Measurements from ENCODE around the gene PCDHA1.

Gene PCDHA1

DNA sequence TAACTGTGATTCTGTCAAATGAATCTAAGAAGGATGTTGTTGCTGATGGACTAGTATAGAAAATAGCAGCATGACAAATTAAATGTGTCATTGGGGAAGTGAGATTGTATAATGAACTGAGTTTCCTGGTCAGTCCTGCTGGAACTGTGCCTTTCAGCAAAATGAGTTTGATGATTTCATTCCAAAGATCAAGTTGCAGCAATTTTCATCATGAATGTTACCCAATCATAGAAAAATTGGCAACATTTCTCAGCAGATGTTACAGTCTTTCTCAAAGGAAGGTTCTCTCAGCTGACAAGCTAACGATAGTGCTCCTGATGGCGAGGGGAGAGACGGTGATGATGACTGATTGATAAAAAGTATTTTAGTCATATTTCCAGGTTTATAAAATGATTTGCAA is 191.1 kb downstream of the PCDHA1 start:
- TF ChIP-seq, protein P1, sequence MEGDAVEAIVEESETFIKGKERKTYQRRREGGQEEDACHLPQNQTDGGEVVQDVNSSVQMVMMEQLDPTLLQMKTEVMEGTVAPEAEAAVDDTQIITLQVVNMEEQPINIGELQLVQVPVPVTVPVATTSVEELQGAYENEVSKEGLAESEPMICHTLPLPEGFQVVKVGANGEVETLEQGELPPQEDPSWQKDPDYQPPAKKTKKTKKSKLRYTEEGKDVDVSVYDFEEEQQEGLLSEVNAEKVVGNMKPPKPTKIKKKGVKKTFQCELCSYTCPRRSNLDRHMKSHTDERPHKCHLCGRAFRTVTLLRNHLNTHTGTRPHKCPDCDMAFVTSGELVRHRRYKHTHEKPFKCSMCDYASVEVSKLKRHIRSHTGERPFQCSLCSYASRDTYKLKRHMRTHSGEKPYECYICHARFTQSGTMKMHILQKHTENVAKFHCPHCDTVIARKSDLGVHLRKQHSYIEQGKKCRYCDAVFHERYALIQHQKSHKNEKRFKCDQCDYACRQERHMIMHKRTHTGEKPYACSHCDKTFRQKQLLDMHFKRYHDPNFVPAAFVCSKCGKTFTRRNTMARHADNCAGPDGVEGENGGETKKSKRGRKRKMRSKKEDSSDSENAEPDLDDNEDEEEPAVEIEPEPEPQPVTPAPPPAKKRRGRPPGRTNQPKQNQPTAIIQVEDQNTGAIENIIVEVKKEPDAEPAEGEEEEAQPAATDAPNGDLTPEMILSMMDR (IDR thresholded peaks at IDR 0.05; ENCODE audit: low read depth, low read length, poor library complexity, severe bottlenecking) = no peak
- TF ChIP-seq EZH2phosphoT487 (IDR thresholded peaks at IDR 0.05; ENCODE audit: borderline replicate concordance, low read length) = no peak
- H3K9me3 ChIP-seq (ENCODE audit: control insufficient read depth, insufficient read depth, low read length) = no peaks in the 10 kb centered on the region
- H3K79me2 ChIP-seq (ENCODE audit: control insufficient read depth, low read length) = no peaks in the 10 kb centered on the region
- no peak overlapping the region for H3K27ac ChIP-seq (ENCODE audit: low read depth, low read length)
- H3K4me1 ChIP-seq (ENCODE audit: control insufficient read depth, low read length) = no peaks in the 10 kb centered on the region
- no peaks in the 10 kb centered on the region for H3K27me3 ChIP-seq (ENCODE audit: control insufficient read depth, low read length)
- no peaks in the 10 kb centered on the region for H3F3A ChIP-seq (ENCODE audit: control insufficient read depth, insufficient read depth)
- no peak overlapping the region for H3K4me2 ChIP-seq (ENCODE audit: low read length)
- H3K4me3 ChIP-seq (ENCODE audit: low read length) = no peak overlapping the region
- H3K9me2 ChIP-seq (replicated peaks; ENCODE audit: control insufficient read depth, low read length) = no peaks in the 10 kb centered on the region
- no peaks in the 10 kb centered on the region for H4K20me1 ChIP-seq (ENCODE audit: control insufficient read depth, insufficient read depth, low read depth, low read length)
- no peaks in the 10 kb centered on the region for H3K36me3 ChIP-seq (ENCODE audit: control insufficient read depth, low read length)

DNA sequence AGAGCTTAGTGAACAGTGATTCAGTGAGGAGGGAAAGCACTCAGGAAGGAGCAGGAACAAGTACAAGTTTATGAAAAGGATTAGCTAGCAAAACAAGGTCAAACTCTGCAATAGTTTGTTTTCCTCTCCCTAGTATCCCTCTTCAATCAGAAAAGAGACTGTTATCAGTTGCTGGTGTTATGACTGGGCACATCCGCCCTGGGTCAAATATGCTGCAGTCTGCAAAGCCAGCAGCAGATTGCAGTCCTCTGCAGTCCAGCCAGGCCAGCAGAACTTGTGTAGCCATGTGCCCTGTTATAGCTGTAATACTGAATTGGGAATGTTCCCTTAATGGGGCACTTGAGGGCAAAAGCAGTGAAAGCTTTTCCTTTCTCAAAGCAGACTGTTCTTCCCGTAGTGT is 192.3 kb downstream of the PCDHA1 start:
- Histone ChIP-seq H3F3A (ENCODE audit: control insufficient read depth, insufficient read depth) (no peaks in the 10 kb centered on the region), H3K27me3 (ENCODE audit: control insufficient read depth, low read length) (no peaks in the 10 kb centered on the region), H3K9me3 (ENCODE audit: control insufficient read depth, insufficient read depth, low read length) (no peaks in the 10 kb centered on the region), H3K4me2 (ENCODE audit: low read length) (no peak overlapping the region), H3K9me2 (replicated peaks; ENCODE audit: control insufficient read depth, low read length) (no peaks in the 10 kb centered on the region), H3K4me1 (ENCODE audit: control insufficient read depth, low read length) (no peaks in the 10 kb centered on the region), H3K27ac (ENCODE audit: low read depth, low read length) (no peak overlapping the region), H3K79me2 (ENCODE audit: control insufficient read depth, low read length) (no peaks in the 10 kb centered on the region), H4K20me1 (ENCODE audit: control insufficient read depth, insufficient read depth, low read depth, low read length) (no peaks in the 10 kb centered on the region), H3K4me3 (ENCODE audit: low read length) (no peak overlapping the region), H3K36me3 (ENCODE audit: control insufficient read depth, low read length) (no peaks in the 10 kb centered on the region)
- no peak for TF ChIP-seq EZH2phosphoT487 (IDR thresholded peaks at IDR 0.05; ENCODE audit: borderline replicate concordance, low read length)
- TF ChIP-seq, protein P1 (IDR thresholded peaks at IDR 0.05; ENCODE audit: low read depth, low read length, poor library complexity, severe bottlenecking) = no peak

DNA sequence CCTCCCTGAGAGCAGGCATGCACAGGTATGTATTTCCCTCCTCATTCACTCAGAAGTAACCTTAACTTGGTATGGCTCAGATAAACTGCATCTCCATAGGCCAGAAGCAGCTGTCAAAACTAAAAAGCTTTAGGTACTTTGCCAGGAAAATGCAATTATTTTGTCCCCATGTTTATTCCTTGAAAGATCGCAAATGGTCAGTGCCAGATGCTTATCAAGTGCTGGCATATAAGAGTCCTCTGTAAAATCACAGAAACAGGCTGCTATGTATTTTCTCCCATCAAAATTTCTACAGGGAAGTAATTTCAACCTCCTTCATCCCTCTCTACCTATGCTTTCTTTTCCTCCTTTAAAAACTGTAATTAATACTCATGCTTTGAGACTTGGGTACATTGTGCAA is 193.0 kb downstream of the PCDHA1 start:
- Histone ChIP-seq H3K27me3 (ENCODE audit: control insufficient read depth, low read length) (no peaks in the 10 kb centered on the region), H3K4me2 (ENCODE audit: low read length) (no peak overlapping the region), H3K27ac (ENCODE audit: low read depth, low read length) (no peak overlapping the region), H3K4me1 (ENCODE audit: control insufficient read depth, low read length) (no peaks in the 10 kb centered on the region), H3K9me3 (ENCODE audit: control insufficient read depth, insufficient read depth, low read length) (no peaks in the 10 kb centered on the region), H3K9me2 (replicated peaks; ENCODE audit: control insufficient read depth, low read length) (no peaks in the 10 kb centered on the region), H3K36me3 (ENCODE audit: control insufficient read depth, low read length) (no peaks in the 10 kb centered on the region), H3K79me2 (ENCODE audit: control insufficient read depth, low read length) (no peaks in the 10 kb centered on the region), H4K20me1 (ENCODE audit: control insufficient read depth, insufficient read depth, low read depth, low read length) (no peaks in the 10 kb centered on the region), H3F3A (ENCODE audit: control insufficient read depth, insufficient read depth) (no peaks in the 10 kb centered on the region), H3K4me3 (ENCODE audit: low read length) (no peak overlapping the region)
- TF ChIP-seq, protein P1 (IDR thresholded peaks at IDR 0.05; ENCODE audit: low read depth, low read length, poor library complexity, severe bottlenecking) = no peak
- TF ChIP-seq EZH2phosphoT487 (IDR thresholded peaks at IDR 0.05; ENCODE audit: borderline replicate concordance, low read length) = no peak

Measured in DOHH2 (cell line).